MM.1S (cell line): Measurements from ENCODE around the gene MRPL41.
"Not testable (repeated sequence)": the region's sequence is repeated elsewhere in the genome, so short reads cannot be mapped to it uniquely, and the experiment has no call there.

Experiments
- DNase-seq: peaks from one replicate; pipeline ENCODE4 v3.0.0-alpha.2; 2015
- H2AFZ ChIP-seq: fragments of 300-600 bp; sonication (generic); 2 replicates; pipeline ENCODE4 v1.6.0; 2016; ENCODE audit warnings: antibody characterized with exemption, low read length
- H3F3A ChIP-seq: fragments of 300-600 bp; sonication (generic); 2 replicates; pipeline ENCODE4 v1.6.1; 2016; ENCODE audit warnings: mild to moderate bottlenecking, antibody characterized with exemption, low read length, moderate library complexity, mixed read lengths; ENCODE audit not compliant: insufficient read depth
- H3K27ac ChIP-seq: fragments of 300-600 bp; sonication (generic); 2 replicates; pipeline ENCODE4 v1.5.1; 2016; ENCODE audit warnings: mild to moderate bottlenecking, low read length
- H3K27me3 ChIP-seq: fragments of 300-600 bp; sonication (generic); replicated peaks from 2 replicates; pipeline ENCODE4 v1.6.0; 2016; ENCODE audit warnings: low read length; ENCODE audit not compliant: insufficient read depth
- H3K36me3 ChIP-seq: fragments of 300-600 bp; sonication (generic); replicated peaks from 2 replicates; pipeline ENCODE4 v1.6.1; 2016; ENCODE audit warnings: mild to moderate bottlenecking, low read length, mixed read lengths; ENCODE audit not compliant: insufficient read depth
- H3K4me1 ChIP-seq: fragments of 300-600 bp; sonication (generic); 2 replicates; pipeline ENCODE4 v1.6.1; 2016; ENCODE audit warnings: low read length, mixed read lengths
- H3K4me2 ChIP-seq: fragments of 300-600 bp; sonication (generic); 2 replicates; pipeline ENCODE4 v1.6.0; 2016; ENCODE audit warnings: low read depth, low read length
- H3K4me3 ChIP-seq: fragments of 300-600 bp; sonication (generic); 2 replicates; pipeline ENCODE4 v1.5.1; 2016; ENCODE audit warnings: low read length, mixed read lengths
- H3K79me2 ChIP-seq: fragments of 300-600 bp; sonication (generic); 2 replicates; pipeline ENCODE4 v1.6.1; 2016; ENCODE audit warnings: mixed run types, low read length, mixed read lengths
- H3K9ac ChIP-seq: fragments of 300-600 bp; sonication (generic); 2 replicates; pipeline ENCODE4 v1.6.1; 2016; ENCODE audit warnings: low read length, mixed read lengths
- H3K9me2 ChIP-seq: fragments of 300-600 bp; sonication (generic); replicated peaks from 2 replicates; pipeline ENCODE4 v1.6.1; 2016; ENCODE audit warnings: mild to moderate bottlenecking, low read length, mixed read lengths; ENCODE audit not compliant: insufficient read depth
- H3K9me3 ChIP-seq: fragments of 300-600 bp; sonication (generic); replicated peaks from 2 replicates; pipeline ENCODE4 v1.6.1; 2016; ENCODE audit warnings: mild to moderate bottlenecking, low read length, mixed read lengths; ENCODE audit not compliant: insufficient read depth
- H4K20me1 ChIP-seq: fragments of 300-600 bp; sonication (generic); 2 replicates; pipeline ENCODE4 v1.6.1; 2016; ENCODE audit warnings: mild to moderate bottlenecking, low read length, moderate library complexity, mixed read lengths; ENCODE audit not compliant: insufficient read depth
- EZH2 ChIP-seq: fragments of 300-600 bp; sonication (generic); optimal IDR thresholded peaks from 2 replicates; pipeline ENCODE3; 2017; ENCODE audit warnings: low read depth, mild to moderate bottlenecking, antibody characterized with exemption, low read length, mixed read lengths
- EZH2phosphoT487 ChIP-seq: fragments of 300-600 bp; sonication (generic); IDR thresholded peaks from 2 replicates; pipeline ENCODE4 v1.6.1; 2018; ENCODE audit warnings: antibody characterized with exemption, low read length
- TF ChIP-seq, protein P1 (sequence below): fragments of 300-600 bp; sonication (generic); IDR thresholded peaks from 2 replicates; pipeline ENCODE4 v1.5.1; 2016; ENCODE audit warnings: antibody characterized with exemption, low read length, mixed read lengths

Gene MRPL41

DNA sequence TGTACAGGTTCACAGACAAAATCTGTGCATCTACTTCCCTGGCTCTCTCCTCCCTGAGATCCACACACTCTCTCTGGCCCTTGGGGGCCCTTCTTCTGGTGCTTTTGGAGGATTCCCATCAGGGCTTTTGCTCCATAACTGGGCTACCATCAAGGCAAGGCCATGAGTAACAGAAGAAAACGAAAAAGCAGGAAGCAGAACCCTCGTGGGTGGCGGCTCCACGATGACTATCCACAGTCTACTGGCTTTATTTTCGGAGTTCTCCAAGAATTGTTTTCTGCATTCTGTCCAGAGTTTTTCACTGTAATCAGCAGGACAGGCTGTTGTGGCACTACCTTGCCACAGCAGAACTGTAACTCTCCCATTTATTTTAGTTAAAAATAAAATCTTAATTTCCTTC is 21.3 kb upstream of the MRPL41 start:
- Histone ChIP-seq H3K27me3 (peaks cover 13% of the 10 kb centered on the region), H3F3A (no peaks in the 10 kb centered on the region), H3K9ac (no peak overlapping the region), H2AFZ (no peak overlapping the region), H3K4me2 (no peak overlapping the region), H3K36me3 (no peaks in the 10 kb centered on the region), H4K20me1 (no peaks in the 10 kb centered on the region), H3K9me3 (no peaks in the 10 kb centered on the region), H3K4me3 (no peak overlapping the region), H3K4me1 (peaks cover 9% of the 10 kb centered on the region; the same call in 1 of the 2 replicates), H3K9me2 (no peaks in the 10 kb centered on the region), H3K27ac (no peak overlapping the region), H3K79me2 (no peaks in the 10 kb centered on the region)
- DNase-seq, result no peak
- TF ChIP-seq, protein P1, sequence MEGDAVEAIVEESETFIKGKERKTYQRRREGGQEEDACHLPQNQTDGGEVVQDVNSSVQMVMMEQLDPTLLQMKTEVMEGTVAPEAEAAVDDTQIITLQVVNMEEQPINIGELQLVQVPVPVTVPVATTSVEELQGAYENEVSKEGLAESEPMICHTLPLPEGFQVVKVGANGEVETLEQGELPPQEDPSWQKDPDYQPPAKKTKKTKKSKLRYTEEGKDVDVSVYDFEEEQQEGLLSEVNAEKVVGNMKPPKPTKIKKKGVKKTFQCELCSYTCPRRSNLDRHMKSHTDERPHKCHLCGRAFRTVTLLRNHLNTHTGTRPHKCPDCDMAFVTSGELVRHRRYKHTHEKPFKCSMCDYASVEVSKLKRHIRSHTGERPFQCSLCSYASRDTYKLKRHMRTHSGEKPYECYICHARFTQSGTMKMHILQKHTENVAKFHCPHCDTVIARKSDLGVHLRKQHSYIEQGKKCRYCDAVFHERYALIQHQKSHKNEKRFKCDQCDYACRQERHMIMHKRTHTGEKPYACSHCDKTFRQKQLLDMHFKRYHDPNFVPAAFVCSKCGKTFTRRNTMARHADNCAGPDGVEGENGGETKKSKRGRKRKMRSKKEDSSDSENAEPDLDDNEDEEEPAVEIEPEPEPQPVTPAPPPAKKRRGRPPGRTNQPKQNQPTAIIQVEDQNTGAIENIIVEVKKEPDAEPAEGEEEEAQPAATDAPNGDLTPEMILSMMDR, result no peak
- TF ChIP-seq EZH2phosphoT487 (no peak), EZH2 (no peak)

DNA sequence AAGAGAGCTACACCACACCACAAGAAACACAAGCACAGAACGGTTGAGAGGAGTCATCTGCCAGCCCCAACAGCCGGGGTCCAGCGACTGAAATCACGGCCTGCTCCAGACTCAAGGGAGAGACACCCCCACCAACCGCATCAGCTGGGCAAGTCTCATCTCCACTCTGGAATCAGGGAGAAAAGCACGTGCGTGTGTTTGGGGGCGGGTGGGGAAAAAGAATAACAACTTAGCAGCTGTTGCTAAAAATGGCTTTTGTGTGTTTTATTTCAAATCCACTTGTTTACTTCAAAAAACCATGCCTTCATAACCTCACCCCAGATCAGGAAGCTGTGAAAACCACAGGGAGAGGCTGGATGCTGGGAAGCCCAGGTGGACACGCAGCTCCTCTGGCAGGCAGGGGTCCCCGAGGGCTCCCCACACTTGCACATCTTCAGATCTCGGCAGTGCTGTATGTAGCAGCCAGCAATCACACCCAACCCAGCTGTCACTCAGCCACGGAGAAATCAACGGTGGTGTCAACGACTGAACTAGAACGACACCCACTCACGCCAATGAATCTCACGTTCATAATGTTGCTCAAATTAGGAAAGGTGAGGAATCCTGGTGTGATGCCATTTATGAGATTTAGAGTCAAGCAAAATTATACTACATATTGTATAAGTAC is 20.4 kb upstream of the MRPL41 start:
- H3K9ac ChIP-seq, result no peak overlapping the region
- H3K4me1 ChIP-seq, result peaks cover 9% of the 10 kb centered on the region; the same call in 1 of the 2 replicates
- no peak overlapping the region for H3K4me2 ChIP-seq

DNA sequence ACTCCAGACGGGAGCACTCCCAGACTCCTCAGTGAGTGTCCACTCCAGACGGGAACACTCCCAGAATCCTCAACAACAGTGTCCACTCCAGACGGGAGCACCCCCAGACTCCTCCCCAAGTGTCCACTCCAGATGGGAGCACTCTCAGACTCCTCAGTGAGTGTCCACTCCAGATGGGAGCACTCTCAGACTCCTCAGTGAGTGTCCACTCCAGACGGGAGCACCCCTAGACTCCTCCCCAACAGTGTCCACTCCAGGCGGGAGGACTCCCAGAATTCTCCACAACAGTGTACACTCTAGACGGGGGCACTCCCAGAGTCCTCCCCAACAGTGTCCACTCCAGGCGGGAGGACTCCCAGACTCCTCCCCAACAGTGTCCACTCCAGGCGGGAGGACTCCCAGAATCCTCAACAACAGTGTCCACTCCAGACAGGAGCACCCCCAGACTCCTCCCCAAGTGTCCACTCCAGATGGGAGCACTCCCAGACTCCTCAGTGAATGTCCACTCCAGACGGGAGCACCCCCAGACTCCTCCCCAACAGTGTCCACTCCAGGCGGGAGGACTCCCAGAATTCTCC is 18.7 kb upstream of the MRPL41 start:
- H3K27ac ChIP-seq, H4K20me1 ChIP-seq, H3K9ac ChIP-seq, H2AFZ ChIP-seq, H3K79me2 ChIP-seq, H3K27me3 ChIP-seq, DNase-seq, H3K9me3 ChIP-seq, H3K36me3 ChIP-seq, H3K9me2 ChIP-seq, H3F3A ChIP-seq, H3K4me1 ChIP-seq, H3K4me2 ChIP-seq, H3K4me3 ChIP-seq: not testable (repeated sequence)

More for the DNA sequence above, 20.4 kb upstream of the MRPL41 start:
- Histone ChIP-seq H3K9me2 (no peaks in the 10 kb centered on the region), H3K4me3 (no peak overlapping the region), H2AFZ (no peak overlapping the region), H3K79me2 (no peaks in the 10 kb centered on the region), H3K36me3 (no peaks in the 10 kb centered on the region), H3K27ac (no peak overlapping the region), H3K27me3 (peaks cover 13% of the 10 kb centered on the region), H3F3A (no peaks in the 10 kb centered on the region), H4K20me1 (no peaks in the 10 kb centered on the region), H3K9me3 (no peaks in the 10 kb centered on the region)
- DNase-seq, result no peak
- TF ChIP-seq, protein P1, result no peak
- TF ChIP-seq EZH2phosphoT487 (no peak), EZH2 (no peak)
